Measurements from ENCODE around the gene MORC4.

DNA sequence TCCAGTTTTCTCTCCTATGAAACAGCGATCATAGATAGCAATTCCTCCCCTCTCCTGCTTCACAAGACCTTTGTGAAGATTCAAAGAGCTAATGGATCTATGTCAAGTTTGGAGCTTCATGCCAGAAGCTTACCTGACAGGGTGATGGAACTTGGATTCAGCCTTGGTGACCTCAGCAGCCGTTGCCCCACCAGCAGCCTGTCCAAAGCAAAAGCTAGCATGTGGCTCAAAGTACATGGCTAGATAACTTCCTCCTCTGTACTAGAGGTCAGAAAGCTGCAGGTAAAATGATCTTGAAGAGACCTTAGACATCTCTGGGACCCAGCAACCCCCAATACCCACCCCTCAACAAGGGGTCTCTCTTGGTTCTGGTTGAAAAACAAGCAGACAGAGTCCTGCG is 98.7 kb downstream of the MORC4 start:
- no peak for TF ChIP-seq POLR2A (IDR thresholded peaks at IDR 0.05)
- TF ChIP-seq, protein P1, sequence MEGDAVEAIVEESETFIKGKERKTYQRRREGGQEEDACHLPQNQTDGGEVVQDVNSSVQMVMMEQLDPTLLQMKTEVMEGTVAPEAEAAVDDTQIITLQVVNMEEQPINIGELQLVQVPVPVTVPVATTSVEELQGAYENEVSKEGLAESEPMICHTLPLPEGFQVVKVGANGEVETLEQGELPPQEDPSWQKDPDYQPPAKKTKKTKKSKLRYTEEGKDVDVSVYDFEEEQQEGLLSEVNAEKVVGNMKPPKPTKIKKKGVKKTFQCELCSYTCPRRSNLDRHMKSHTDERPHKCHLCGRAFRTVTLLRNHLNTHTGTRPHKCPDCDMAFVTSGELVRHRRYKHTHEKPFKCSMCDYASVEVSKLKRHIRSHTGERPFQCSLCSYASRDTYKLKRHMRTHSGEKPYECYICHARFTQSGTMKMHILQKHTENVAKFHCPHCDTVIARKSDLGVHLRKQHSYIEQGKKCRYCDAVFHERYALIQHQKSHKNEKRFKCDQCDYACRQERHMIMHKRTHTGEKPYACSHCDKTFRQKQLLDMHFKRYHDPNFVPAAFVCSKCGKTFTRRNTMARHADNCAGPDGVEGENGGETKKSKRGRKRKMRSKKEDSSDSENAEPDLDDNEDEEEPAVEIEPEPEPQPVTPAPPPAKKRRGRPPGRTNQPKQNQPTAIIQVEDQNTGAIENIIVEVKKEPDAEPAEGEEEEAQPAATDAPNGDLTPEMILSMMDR (IDR thresholded peaks at IDR 0.05) = no peak
- TF ChIP-seq POLR2AphosphoS5 (IDR thresholded peaks at IDR 0.05) = no peak
